GM12801 (cell line): ENCODE measurements around the gene SPAG17.

Experiments
- CTCF ChIP-seq: IDR thresholded peaks from one replicate; pipeline ENCODE4 v1.5.1; 2011; ENCODE audit warnings: control low read depth; ENCODE audit not compliant: insufficient read length; ENCODE audit errors: extremely low read depth

SPAG17 gene

GRCh38 chr1:118110580-118110979 is 74.4 kb downstream of the SPAG17 start:
- TF ChIP-seq CTCF: no peak

GRCh38 chr1:118104951-118105350 is 80.1 kb downstream of the SPAG17 start:
- TF ChIP-seq CTCF: no peak

DNA sequence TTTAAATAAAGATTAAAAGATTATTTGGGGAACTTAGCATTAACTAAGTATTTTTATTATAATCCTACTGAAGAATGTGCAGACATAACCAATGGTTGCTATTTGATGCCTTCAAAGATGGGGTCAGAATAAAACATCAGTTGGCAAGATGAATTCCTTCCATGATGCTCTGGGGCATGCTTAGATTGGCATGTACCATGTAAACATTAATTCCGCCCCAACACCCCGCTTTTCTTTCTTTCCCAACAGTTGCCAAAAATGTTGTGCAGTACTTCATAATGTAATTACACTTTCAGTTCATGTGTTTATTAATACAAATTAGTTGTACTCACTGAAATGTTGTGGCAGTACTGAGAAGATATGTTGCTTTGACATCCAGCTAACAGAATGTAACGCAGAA is 82.6 kb downstream of the SPAG17 start:
- no peak for TF ChIP-seq CTCF

DNA sequence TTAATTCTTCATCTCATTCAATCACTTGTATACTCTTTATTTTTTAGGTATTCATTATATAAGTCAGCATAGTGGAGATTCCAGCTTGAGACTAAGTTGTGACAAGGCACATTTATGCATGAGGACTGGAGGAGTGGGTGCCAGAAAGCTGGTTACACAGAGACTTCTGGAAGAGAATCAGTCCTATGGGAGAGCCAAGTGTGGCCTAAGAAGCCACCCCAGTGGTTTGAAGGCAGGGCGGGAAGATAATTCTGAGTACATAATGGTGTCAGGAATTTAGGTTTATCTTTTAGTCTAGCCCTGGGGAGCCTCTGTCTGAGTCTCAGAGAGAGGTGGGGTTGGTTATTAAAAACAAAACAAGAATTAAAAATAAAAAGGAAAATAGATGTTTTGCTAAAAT is 83.0 kb downstream of the SPAG17 start:
- TF ChIP-seq CTCF: no peak

- TF ChIP-seq CTCF: no peak
Measured at GRCh38 chr1:118101515-118101844, 83.5 kb downstream of the SPAG17 start.

DNA sequence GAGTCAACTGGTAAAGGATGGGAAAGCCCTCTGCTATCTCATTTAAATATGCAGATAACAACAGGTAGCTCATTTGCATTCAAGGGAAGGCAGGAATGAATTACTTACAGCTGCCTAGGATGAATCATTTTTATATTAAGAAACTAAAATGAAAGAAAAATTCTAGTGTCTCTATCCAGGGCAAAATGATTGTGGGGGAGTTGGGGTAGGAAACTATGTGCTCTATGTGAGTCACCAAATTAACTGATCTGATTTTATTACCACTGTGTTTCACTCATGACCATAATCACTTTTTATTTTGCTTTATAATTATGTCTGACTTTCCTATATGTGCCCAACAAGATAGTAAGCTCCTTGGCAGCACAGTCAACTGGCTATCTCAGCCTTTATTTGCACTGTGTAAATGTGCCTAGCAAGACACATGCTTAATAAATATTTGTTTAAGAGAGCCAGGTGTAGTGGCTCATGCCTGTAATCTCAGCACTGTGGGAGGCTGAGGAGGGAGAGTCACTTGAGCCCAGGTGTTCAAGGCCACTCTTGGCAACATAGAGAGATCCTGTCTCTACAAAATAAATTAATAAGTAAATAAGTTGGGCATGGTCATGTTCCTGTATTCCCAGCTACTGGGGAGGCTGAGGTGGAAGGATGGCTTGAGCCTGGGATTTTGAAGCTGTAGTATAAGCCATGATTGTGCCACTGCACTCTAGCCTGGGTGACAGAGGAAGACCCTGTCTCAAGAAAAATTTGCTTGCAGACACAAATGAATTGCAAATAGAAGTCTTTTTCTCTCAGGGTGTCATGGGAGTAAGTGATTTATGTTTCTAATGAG is 84.1 kb downstream of the SPAG17 start:
- no peak for TF ChIP-seq CTCF

GRCh38 chr1:118099686-118100085 is 85.3 kb downstream of the SPAG17 start:
- TF ChIP-seq CTCF: no peak
